Body of pancreas (tissue), 4 donors: ENCODE measurements around the gene OR10A6.

ENCODE experiments used
- CTCF ChIP-seq, 7 experiments: fragments of 450-650 bp in 4 of 7; fragments of 200-600 bp in 3 of 7; sonication (generic) in 3 of 7; IDR thresholded peaks; one replicate each; pipeline ENCODE4 v1.5.1; 2016 to 2019; ENCODE audit warnings: antibody characterized with exemption in 7 of 7
- POLR2A ChIP-seq, 3 donors: fragments of 450-650 bp; IDR thresholded peaks; one replicate each; pipeline ENCODE4 v1.6.1; 2016; ENCODE audit warnings: antibody characterized with exemption in 3 of 3, mild to moderate bottlenecking in 2 of 3

GRCh38 chr11:7949934-7950333, 18.9 kb upstream of the OR10A6 start:
- TF ChIP-seq CTCF (IDR thresholded peaks at IDR 0.05) (no peak), POLR2A (IDR thresholded peaks at IDR 0.05) (no peak)
